Nephron (organoid): ENCODE measurements around the gene DNMBP.
A peak's percentile ranks its signal among the peaks of the same experiment; 100 is the strongest.

Source experiments
- H3K27ac Mint-ChIP-seq, 3 experiments: 2 replicates each; pipeline ENCODE4 v1.8.0; 2020; ENCODE audit warnings: mixed read lengths in 3 of 3, mild to moderate bottlenecking in 2 of 3, moderate library complexity in 1 of 3
- H3K27me3 Mint-ChIP-seq: 2 replicates; pipeline ENCODE4 v1.8.0; 2021; ENCODE audit warnings: low read depth, mild to moderate bottlenecking, moderate library complexity, mixed read lengths
- H3K36me3 Mint-ChIP-seq: 2 replicates; pipeline ENCODE4 v1.8.0; 2020; ENCODE audit warnings: low read depth, mixed read lengths
- H3K4me1 Mint-ChIP-seq: 2 replicates; pipeline ENCODE4 v1.8.0; 2020; ENCODE audit warnings: mixed read lengths
- H3K4me3 Mint-ChIP-seq, 3 experiments: 2 replicates each; pipeline ENCODE4 v1.8.0; 2020; ENCODE audit warnings: mild to moderate bottlenecking in 3 of 3, mixed read lengths in 3 of 3, moderate library complexity in 2 of 3
- H3K9me3 Mint-ChIP-seq: 2 replicates; pipeline ENCODE4 v1.8.0; 2020; ENCODE audit warnings: mixed read lengths
- TF ChIP-seq, protein P1 (sequence below), 3 experiments: fragments of 200-600 bp; sonication (generic); IDR thresholded peaks; one replicate each; pipeline ENCODE4 v1.5.0; 2021; ENCODE audit warnings: antibody characterized with exemption in 3 of 3; ENCODE audit not compliant: unreplicated experiment in 3 of 3

The DNMBP gene

DNA sequence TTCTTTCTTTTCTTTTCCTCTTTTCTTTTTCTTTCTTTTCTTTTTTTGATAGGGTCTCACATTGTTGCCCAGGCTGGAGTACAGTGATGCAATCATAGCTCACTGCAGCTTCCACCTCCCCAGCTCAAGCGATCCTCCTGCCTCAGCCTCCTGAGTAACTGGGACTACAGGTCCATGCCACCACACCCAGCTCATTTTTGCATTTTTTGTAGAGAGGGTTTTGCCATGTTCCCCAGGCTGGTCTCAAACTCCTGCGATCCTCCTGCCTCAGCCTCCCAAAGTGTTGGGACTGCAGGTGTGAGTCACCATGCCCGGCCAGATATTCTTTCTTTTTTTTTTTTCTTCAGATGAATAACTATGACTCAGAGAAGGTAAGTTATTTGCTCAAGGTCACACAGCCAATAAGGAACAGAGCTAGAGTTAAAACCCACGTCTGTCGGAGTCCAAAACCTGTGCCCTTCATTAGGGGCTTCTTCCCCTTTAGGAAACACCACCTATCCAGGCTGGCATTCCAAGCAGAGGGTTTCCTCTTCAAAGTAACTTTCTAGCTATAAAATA is 28.1 kb upstream of the DNMBP start:
- TF ChIP-seq, protein P1, sequence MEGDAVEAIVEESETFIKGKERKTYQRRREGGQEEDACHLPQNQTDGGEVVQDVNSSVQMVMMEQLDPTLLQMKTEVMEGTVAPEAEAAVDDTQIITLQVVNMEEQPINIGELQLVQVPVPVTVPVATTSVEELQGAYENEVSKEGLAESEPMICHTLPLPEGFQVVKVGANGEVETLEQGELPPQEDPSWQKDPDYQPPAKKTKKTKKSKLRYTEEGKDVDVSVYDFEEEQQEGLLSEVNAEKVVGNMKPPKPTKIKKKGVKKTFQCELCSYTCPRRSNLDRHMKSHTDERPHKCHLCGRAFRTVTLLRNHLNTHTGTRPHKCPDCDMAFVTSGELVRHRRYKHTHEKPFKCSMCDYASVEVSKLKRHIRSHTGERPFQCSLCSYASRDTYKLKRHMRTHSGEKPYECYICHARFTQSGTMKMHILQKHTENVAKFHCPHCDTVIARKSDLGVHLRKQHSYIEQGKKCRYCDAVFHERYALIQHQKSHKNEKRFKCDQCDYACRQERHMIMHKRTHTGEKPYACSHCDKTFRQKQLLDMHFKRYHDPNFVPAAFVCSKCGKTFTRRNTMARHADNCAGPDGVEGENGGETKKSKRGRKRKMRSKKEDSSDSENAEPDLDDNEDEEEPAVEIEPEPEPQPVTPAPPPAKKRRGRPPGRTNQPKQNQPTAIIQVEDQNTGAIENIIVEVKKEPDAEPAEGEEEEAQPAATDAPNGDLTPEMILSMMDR (IDR thresholded peaks at IDR 0.05; ENCODE audit: unreplicated experiment in 3 of 3) = no peak
- peaks cover 2% of the 10 kb centered on the region for H3K9me3 Mint-ChIP-seq
- H3K4me1 Mint-ChIP-seq = peaks cover 30% of the 10 kb centered on the region
- no peak overlapping the region for H3K4me3 Mint-ChIP-seq
- H3K27ac Mint-ChIP-seq = no peak overlapping the region
- no peaks in the 10 kb centered on the region for H3K36me3 Mint-ChIP-seq
- H3K27me3 Mint-ChIP-seq = no peaks in the 10 kb centered on the region

DNA sequence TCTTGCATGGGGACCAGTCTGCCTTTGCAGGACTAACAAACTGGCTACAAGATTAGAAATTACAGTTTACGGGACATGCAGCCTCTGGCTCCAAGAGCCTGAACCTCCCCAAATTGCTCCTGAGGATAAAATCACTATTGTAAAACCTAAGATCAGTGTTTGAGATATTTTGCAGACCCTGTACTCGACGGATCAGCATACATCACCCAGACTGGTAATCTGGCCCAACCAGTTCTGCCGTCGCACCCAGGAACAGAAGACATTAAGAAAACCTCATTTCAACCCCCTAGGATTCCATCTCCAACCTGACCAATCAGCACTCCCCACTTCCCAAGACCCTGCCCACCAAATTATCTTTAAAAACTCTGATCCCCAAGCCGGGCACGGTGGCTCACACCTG is 27.1 kb upstream of the DNMBP start:
- H3K27ac Mint-ChIP-seq = peak overlapping the region in 1 of 3 experiments; percentile 40
- H3K36me3 Mint-ChIP-seq = no peaks in the 10 kb centered on the region
- peaks cover 2% of the 10 kb centered on the region for H3K9me3 Mint-ChIP-seq
- TF ChIP-seq, protein P1 (IDR thresholded peaks at IDR 0.05; ENCODE audit: unreplicated experiment in 3 of 3) = no peak
- peaks cover 26% of the 10 kb centered on the region for H3K4me1 Mint-ChIP-seq
- no peak overlapping the region for H3K4me3 Mint-ChIP-seq
- no peaks in the 10 kb centered on the region for H3K27me3 Mint-ChIP-seq

GRCh38 chr10:100033766-100034418 is 24.1 kb upstream of the DNMBP start:
- TF ChIP-seq, protein P1 (IDR thresholded peaks at IDR 0.05; ENCODE audit: unreplicated experiment in 3 of 3) = no peak
- Mint-ChIP-seq H3K27ac (no peak overlapping the region), H3K4me1 (peaks cover 12% of the 10 kb centered on the region), H3K4me3 (no peak overlapping the region), H3K27me3 (no peaks in the 10 kb centered on the region), H3K36me3 (no peaks in the 10 kb centered on the region), H3K9me3 (peaks cover 2% of the 10 kb centered on the region)

DNA sequence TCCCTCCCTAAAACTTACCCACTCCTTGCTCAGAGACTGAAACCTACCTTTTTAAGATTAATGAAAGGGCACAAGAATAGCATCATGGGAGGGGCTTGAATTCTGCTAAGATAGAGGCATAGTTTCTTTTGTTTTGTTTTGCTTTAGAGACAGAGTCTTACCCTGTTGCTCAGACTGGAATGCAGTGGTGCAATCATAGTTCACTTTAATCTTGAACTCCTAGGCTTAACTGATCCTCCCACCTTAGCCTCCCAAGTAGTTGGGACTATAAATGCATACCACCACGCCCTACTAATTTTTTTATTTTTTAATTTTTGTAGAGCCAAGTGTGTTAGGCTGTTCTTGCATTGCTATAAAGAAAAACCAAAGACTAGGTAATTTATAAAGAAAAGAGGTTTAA is 17.7 kb upstream of the DNMBP start:
- peaks cover 5% of the 10 kb centered on the region for H3K36me3 Mint-ChIP-seq
- H3K4me1 Mint-ChIP-seq = peaks cover 24% of the 10 kb centered on the region
- TF ChIP-seq, protein P1 (IDR thresholded peaks at IDR 0.05; ENCODE audit: unreplicated experiment in 3 of 3) = no peak
- H3K4me3 Mint-ChIP-seq = no peak overlapping the region
- peaks cover 13% of the 10 kb centered on the region for H3K9me3 Mint-ChIP-seq
- H3K27ac Mint-ChIP-seq = no peak overlapping the region
- no peaks in the 10 kb centered on the region for H3K27me3 Mint-ChIP-seq

DNA sequence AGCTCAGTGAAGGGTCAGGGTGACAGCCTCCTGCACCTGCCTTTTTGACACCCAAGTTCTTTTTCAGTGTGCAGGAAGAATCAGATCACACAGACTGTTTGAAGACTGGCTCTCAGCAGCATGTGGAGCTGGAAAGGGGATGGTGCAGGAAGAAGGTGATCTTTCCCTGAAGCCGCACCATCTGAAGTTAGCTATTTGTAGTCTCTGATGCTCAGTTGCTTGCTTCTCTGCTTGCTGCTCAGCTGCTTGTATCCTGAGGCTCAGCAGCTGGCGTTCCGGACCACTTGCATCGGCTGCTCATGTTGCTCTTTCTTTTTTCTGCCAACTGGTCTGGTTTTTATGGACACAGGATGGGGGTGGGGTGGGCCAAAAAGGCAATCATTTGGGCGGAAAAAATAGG is 15.8 kb upstream of the DNMBP start:
- Mint-ChIP-seq H3K9me3 (peaks cover 13% of the 10 kb centered on the region), H3K4me3 (peak overlapping the region in 2 of 3 experiments; percentile 11 to 12), H3K4me1 (peaks cover 36% of the 10 kb centered on the region), H3K36me3 (peaks cover 5% of the 10 kb centered on the region), H3K27me3 (no peaks in the 10 kb centered on the region), H3K27ac (peak overlapping the region; percentile 82 to 87 (median 86))
- TF ChIP-seq, protein P1 (IDR thresholded peaks at IDR 0.05; ENCODE audit: unreplicated experiment in 3 of 3) = no peak

GRCh38 chr10:100024748-100025147 is 15.0 kb upstream of the DNMBP start:
- Mint-ChIP-seq H3K27ac (peak overlapping the region; percentile 82 to 87 (median 86)), H3K36me3 (peaks cover 5% of the 10 kb centered on the region), H3K27me3 (no peaks in the 10 kb centered on the region), H3K4me3 (peak overlapping the region in 1 of 3 experiments; percentile 3), H3K9me3 (peaks cover 13% of the 10 kb centered on the region), H3K4me1 (peaks cover 45% of the 10 kb centered on the region)
- TF ChIP-seq, protein P1 (IDR thresholded peaks at IDR 0.05; ENCODE audit: unreplicated experiment in 3 of 3) = no peak
